NCI-H2029 treated with DMSO at 0.1 percent for 48 hours (cell line): Measurements from ENCODE around the gene SUMO3.
"Not testable (repeated sequence)": the region's sequence is repeated elsewhere in the genome, so short reads cannot be mapped to it uniquely, and the experiment has no call there.

ENCODE experiments used
- DNase-seq: peaks from one replicate; lab custom pipeline; 2025; lab: John Stamatoyannopoulos, UW

SUMO3 gene

GRCh38 chr21:44846485-44847260, 28.8 kb upstream of the SUMO3 start:
- no peak for DNase-seq

GRCh38 chr21:44846224-44846484, 28.3 kb upstream of the SUMO3 start:
- no peak for DNase-seq

GRCh38 chr21:44845418-44846223, 27.8 kb upstream of the SUMO3 start:
- DNase-seq, result no peak

GRCh38 chr21:44844256-44844655, 26.4 kb upstream of the SUMO3 start:
- DNase-seq, result no peak

GRCh38 chr21:44842721-44843445, 25.0 kb upstream of the SUMO3 start:
- DNase-seq, result no peak

- no peak for DNase-seq
Observed at GRCh38 chr21:44842087-44842486, 24.2 kb upstream of the SUMO3 start.

- DNase-seq, result no peak
Observed at GRCh38 chr21:44840771-44841170, 22.9 kb upstream of the SUMO3 start.

GRCh38 chr21:44838951-44839350, 21.1 kb upstream of the SUMO3 start:
- DNase-seq, result no peak

GRCh38 chr21:44838039-44838895, 20.4 kb upstream of the SUMO3 start:
- DNase-seq, result no peak

- DNase-seq, result no peak
Observed at GRCh38 chr21:44837537-44837936, 19.7 kb upstream of the SUMO3 start.

GRCh38 chr21:44836666-44837471, 19.0 kb upstream of the SUMO3 start:
- DNase-seq, result no peak

GRCh38 chr21:44836349-44836665, 18.4 kb upstream of the SUMO3 start:
- DNase-seq, result no peak

- no peak for DNase-seq
Observed at GRCh38 chr21:44835647-44835973, 17.7 kb upstream of the SUMO3 start.

GRCh38 chr21:44834951-44835646, 17.2 kb upstream of the SUMO3 start:
- no peak for DNase-seq

- no peak for DNase-seq
Observed at GRCh38 chr21:44834231-44834950, 16.5 kb upstream of the SUMO3 start.

- DNase-seq, result no peak
Observed at GRCh38 chr21:44833663-44834062, 15.8 kb upstream of the SUMO3 start.

- not testable (repeated sequence) for DNase-seq
Observed at GRCh38 chr21:44832516-44833255, 14.8 kb upstream of the SUMO3 start.

GRCh38 chr21:44831227-44831860, 13.5 kb upstream of the SUMO3 start:
- DNase-seq, result no peak

GRCh38 chr21:44829507-44830092, 11.7 kb upstream of the SUMO3 start:
- no peak for DNase-seq
